Endodermal cell (in vitro differentiated cells): ENCODE results near the gene CR1. TPM values are rescaled to one million over a fixed set of nuclear protein-coding genes. Genes with fewer than 3 reads are reported as not detected.

Experiments used
- DNase-seq: peaks from one replicate; pipeline ENCODE4 v3.0.0-alpha.2; 2017
- H3K27ac ChIP-seq: 2 replicates; pipeline ENCODE4 v1.5.1; 2013; ENCODE audit warnings: mild to moderate bottlenecking, low read depth, low read length, moderate library complexity
- H3K27me3 ChIP-seq: 2 replicates; pipeline ENCODE4 v1.6.1; 2013; ENCODE audit warnings: mild to moderate bottlenecking, low read length, moderate library complexity; ENCODE audit not compliant: insufficient read depth, control insufficient read depth, poor library complexity, severe bottlenecking
- H3K36me3 ChIP-seq: 2 replicates; pipeline ENCODE4 v1.7.0; 2013; ENCODE audit warnings: mild to moderate bottlenecking, low read length, moderate library complexity; ENCODE audit not compliant: control insufficient read depth, insufficient read depth
- H3K4me1 ChIP-seq: one replicate; pipeline ENCODE4 v1.7.0; 2013; ENCODE audit warnings: low read length; ENCODE audit not compliant: control insufficient read depth, insufficient read depth
- H3K4me3 ChIP-seq: 2 replicates; pipeline ENCODE4 v1.5.1; 2013; ENCODE audit warnings: mild to moderate bottlenecking, low read length, moderate library complexity
- H3K9ac ChIP-seq: 2 replicates; pipeline ENCODE4 v1.6.1; 2013; ENCODE audit warnings: mild to moderate bottlenecking, low read length, moderate library complexity; ENCODE audit not compliant: poor library complexity, severe bottlenecking; ENCODE audit errors: extremely low read depth
- H3K9me3 ChIP-seq: 2 replicates; pipeline ENCODE4 v1.6.1; 2013; ENCODE audit warnings: mild to moderate bottlenecking, low read length, moderate library complexity; ENCODE audit not compliant: control insufficient read depth
- H3K27ac Mint-ChIP-seq: 2 replicates; pipeline ENCODE4 v1.8.0; 2020; ENCODE audit warnings: mixed read lengths
- H3K27me3 Mint-ChIP-seq: 2 replicates; pipeline ENCODE4 v1.8.0; 2021; ENCODE audit warnings: mild to moderate bottlenecking, mixed read lengths; ENCODE audit not compliant: insufficient read depth
- H3K36me3 Mint-ChIP-seq: 2 replicates; pipeline ENCODE4 v1.8.0; 2020; ENCODE audit warnings: low read depth, mixed read lengths
- H3K4me1 Mint-ChIP-seq: 2 replicates; pipeline ENCODE4 v1.8.0; 2020; ENCODE audit warnings: mixed read lengths
- H3K4me3 Mint-ChIP-seq: 2 replicates; pipeline ENCODE4 v1.8.0; 2020; ENCODE audit warnings: mild to moderate bottlenecking, moderate library complexity, mixed read lengths
- H3K9me3 Mint-ChIP-seq: 2 replicates; pipeline ENCODE4 v1.8.0; 2020; ENCODE audit warnings: mild to moderate bottlenecking, mixed read lengths
- WGBS, 2 experiments: methylation state at CpG; one replicate each; pipeline versions ENCODE4 v1.1.5 to v1.1.7; 2013; ENCODE audit warnings: missing lambda C conversion rate in 2 of 2, mixed read lengths in 1 of 2; ENCODE audit not compliant: insufficient coverage in 1 of 2, insufficient read length in 1 of 2; 5-methylcytosine and 5-hydroxymethylcytosine counted together
- total RNA-seq, 2 donors: library from RNA; stranded (reverse); fragmentation: NEBNext Ultra II Directional in 1 of 2; extraction: Animal tissue kit (Norgen Biotek cat#: 25700) in 1 of 2; gene quantifications; 2 replicates in 1 of 2; 3 replicates in 1 of 2; pipeline ENCODE4 v1.2.1, GENCODE V29; 2021
- TF ChIP-seq, protein P1 (sequence below): fragments of 200-600 bp; sonication (generic); conservative IDR thresholded peaks from 2 replicates; pipeline ENCODE4 v1.5.0; 2021; ENCODE audit warnings: antibody characterized with exemption, mild to moderate bottlenecking

CR1 gene
- total RNA-seq, 2 donors from 2014 or later = 0.07 TPM; not detected in 1

DNA sequence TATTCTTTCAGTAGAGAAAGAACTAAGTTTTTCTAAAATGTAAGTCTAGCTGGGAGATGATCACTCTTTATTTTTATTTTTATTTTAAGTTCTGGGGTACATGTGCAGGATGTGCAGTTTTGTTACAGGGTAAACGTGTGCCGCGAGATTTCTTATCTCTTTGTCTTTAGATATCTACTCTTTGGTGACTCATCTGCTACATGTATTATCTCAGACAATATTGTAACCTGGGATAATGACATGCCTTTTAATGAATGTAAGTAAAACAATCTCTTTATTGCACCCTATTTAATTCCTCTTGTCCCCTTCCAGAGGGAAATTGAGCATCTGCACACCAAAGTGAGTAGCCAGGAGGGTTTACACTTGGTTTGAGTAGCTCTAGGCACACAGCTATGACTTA, 32.4 kb upstream of the CR1 start:
- no peak overlapping the region for H3K4me3 ChIP-seq
- H3K4me3 Mint-ChIP-seq = no peak overlapping the region
- WGBS, 2 experiments = 86% methylated on average over 3 of the region's 3 CpGs; no CpG with 5 or more reads in 1 of the 2 experiments
- no peak overlapping the region for H3K27ac ChIP-seq
- H3K9me3 Mint-ChIP-seq = no peaks in the 10 kb centered on the region
- no peaks in the 10 kb centered on the region for H3K9me3 ChIP-seq
- DNase-seq = no peak
- H3K27me3 ChIP-seq = peaks cover 61% of the 10 kb centered on the region
- TF ChIP-seq, protein P1, sequence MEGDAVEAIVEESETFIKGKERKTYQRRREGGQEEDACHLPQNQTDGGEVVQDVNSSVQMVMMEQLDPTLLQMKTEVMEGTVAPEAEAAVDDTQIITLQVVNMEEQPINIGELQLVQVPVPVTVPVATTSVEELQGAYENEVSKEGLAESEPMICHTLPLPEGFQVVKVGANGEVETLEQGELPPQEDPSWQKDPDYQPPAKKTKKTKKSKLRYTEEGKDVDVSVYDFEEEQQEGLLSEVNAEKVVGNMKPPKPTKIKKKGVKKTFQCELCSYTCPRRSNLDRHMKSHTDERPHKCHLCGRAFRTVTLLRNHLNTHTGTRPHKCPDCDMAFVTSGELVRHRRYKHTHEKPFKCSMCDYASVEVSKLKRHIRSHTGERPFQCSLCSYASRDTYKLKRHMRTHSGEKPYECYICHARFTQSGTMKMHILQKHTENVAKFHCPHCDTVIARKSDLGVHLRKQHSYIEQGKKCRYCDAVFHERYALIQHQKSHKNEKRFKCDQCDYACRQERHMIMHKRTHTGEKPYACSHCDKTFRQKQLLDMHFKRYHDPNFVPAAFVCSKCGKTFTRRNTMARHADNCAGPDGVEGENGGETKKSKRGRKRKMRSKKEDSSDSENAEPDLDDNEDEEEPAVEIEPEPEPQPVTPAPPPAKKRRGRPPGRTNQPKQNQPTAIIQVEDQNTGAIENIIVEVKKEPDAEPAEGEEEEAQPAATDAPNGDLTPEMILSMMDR = no peak
- peaks cover 11% of the 10 kb centered on the region for H3K27me3 Mint-ChIP-seq
- no peaks in the 10 kb centered on the region for H3K36me3 ChIP-seq
- no peaks in the 10 kb centered on the region for H3K4me1 ChIP-seq
- H3K9ac ChIP-seq = no peak overlapping the region
- no peaks in the 10 kb centered on the region for H3K4me1 Mint-ChIP-seq
- H3K27ac Mint-ChIP-seq = no peak overlapping the region
- H3K36me3 Mint-ChIP-seq = no peaks in the 10 kb centered on the region

DNA sequence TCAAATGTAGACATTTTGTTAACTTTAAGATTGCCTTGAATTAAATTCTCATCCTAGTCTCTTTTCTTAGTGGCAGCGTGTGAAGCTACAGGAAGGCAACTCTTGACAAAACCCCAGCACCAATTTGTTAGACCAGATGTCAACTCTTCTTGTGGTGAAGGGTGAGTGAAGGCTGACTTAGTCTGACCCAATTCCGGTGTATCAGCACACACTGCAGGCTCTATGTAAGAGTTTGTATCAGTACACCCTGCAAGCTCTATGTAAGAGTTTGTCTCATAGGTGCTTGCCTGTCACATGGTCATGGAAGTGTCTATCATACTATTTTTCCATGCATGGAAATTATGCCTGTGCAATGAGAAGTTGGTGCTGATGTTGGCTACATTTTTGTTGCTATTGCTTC, 25.0 kb upstream of the CR1 start:
- WGBS, 2 experiments = 83 to 93% methylated on average over 2 of the region's 2 CpGs
- no peaks in the 10 kb centered on the region for H3K9me3 ChIP-seq
- Mint-ChIP-seq H3K4me1 (no peaks in the 10 kb centered on the region), H3K36me3 (no peaks in the 10 kb centered on the region), H3K4me3 (no peak overlapping the region), H3K27ac (no peak overlapping the region), H3K9me3 (no peaks in the 10 kb centered on the region), H3K27me3 (no peaks in the 10 kb centered on the region)
- H3K27me3 ChIP-seq = peaks cover 26% of the 10 kb centered on the region
- no peaks in the 10 kb centered on the region for H3K36me3 ChIP-seq
- TF ChIP-seq, protein P1 = no peak
- H3K27ac ChIP-seq = no peak overlapping the region
- H3K4me3 ChIP-seq = no peak overlapping the region
- H3K9ac ChIP-seq = no peak overlapping the region
- DNase-seq = no peak
- H3K4me1 ChIP-seq = no peaks in the 10 kb centered on the region

DNA sequence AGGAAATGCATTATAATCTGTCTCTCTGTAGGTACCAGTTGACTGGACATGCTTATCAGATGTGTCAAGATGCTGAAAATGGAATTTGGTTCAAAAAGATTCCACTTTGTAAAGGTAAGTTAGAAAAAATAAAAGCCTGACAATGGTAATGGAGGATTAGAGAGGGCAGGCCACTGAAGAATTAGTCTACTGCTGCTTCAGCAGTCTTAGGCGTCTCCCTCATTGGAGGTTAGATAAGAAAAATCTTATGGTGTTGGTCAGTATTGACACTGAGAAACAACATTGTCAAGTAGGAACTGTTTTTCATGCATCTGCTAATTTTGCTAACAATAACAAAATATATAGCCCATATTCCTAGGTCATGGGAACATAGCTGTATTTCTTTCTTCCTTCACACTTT, 21.7 kb upstream of the CR1 start:
- no peak for DNase-seq
- no peaks in the 10 kb centered on the region for H3K36me3 Mint-ChIP-seq
- Histone ChIP-seq H3K4me1 (no peaks in the 10 kb centered on the region), H3K27me3 (peaks cover 5% of the 10 kb centered on the region), H3K4me3 (no peak overlapping the region), H3K27ac (no peak overlapping the region), H3K9me3 (no peaks in the 10 kb centered on the region), H3K9ac (no peak overlapping the region), H3K36me3 (no peaks in the 10 kb centered on the region)
- no peak overlapping the region for H3K27ac Mint-ChIP-seq
- no peaks in the 10 kb centered on the region for H3K9me3 Mint-ChIP-seq
- TF ChIP-seq, protein P1 = no peak
- no peak overlapping the region for H3K4me3 Mint-ChIP-seq
- H3K4me1 Mint-ChIP-seq = no peaks in the 10 kb centered on the region
- WGBS, 2 experiments = 80 to 91% methylated on average over 1 of the region's 1 CpG
- no peaks in the 10 kb centered on the region for H3K27me3 Mint-ChIP-seq
